HG03095 (cell line): ENCODE results near the gene PDK2.
"Not testable (repeated sequence)": the region's sequence is repeated elsewhere in the genome, so short reads cannot be mapped to it uniquely, and the experiment has no call there.

Source experiments
- ATAC-seq: cut with Tn5 transposase; IDR thresholded peaks from one replicate; pipeline ENCODE4 v1.9.1; 2021; ENCODE audit warnings: moderate library complexity; ENCODE audit not compliant: unreplicated experiment

Gene PDK2

GRCh38 chr17:50058296-50058953 is 36.7 kb upstream of the PDK2 start:
- no peak for ATAC-seq

DNA sequence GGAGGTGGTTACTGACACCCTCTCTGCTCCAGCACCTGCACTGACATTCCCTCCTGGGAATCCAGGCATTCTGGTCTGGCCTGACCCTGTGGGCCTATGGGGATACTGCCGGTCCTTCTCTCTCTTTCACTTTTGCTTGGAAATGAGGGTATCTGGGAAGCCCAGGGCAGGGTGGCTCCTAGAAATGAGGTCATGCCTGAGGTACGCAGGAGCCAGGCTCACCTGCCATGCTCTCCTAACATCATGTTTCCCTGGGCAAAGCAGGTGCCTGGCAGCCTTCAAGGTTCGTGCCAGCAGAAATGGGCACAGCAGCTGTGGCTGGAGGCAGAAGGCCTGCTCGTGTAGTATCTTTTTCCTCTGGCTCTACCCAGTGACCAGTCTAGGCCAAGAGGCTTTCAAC is 35.9 kb upstream of the PDK2 start:
- no peak for ATAC-seq

DNA sequence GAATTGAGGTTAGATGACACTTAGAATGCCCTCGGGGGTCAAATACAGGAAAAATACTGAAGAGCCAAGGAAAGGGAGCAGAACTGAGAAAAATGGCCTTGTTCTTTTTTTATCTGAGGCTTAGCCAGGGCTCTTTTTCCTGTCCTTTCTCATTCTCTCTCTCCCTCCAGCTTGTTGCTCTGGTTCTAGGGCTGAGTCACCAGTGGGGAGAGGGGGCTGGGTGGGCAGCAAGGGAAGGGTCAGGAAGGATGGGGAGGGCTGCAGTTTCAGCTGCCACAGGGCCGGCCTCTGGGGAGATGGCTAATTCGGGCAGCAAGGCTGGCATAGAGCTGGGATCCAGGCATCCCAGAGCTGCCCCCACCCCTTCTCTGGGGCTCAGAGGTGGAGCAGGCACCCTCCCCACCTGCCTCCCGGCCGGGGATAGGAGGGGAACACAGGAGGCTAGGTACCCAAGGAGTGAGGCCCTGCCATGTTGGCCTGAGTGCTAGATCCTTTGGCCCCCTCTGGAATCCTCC is 35.3 kb upstream of the PDK2 start:
- ATAC-seq = no peak

DNA sequence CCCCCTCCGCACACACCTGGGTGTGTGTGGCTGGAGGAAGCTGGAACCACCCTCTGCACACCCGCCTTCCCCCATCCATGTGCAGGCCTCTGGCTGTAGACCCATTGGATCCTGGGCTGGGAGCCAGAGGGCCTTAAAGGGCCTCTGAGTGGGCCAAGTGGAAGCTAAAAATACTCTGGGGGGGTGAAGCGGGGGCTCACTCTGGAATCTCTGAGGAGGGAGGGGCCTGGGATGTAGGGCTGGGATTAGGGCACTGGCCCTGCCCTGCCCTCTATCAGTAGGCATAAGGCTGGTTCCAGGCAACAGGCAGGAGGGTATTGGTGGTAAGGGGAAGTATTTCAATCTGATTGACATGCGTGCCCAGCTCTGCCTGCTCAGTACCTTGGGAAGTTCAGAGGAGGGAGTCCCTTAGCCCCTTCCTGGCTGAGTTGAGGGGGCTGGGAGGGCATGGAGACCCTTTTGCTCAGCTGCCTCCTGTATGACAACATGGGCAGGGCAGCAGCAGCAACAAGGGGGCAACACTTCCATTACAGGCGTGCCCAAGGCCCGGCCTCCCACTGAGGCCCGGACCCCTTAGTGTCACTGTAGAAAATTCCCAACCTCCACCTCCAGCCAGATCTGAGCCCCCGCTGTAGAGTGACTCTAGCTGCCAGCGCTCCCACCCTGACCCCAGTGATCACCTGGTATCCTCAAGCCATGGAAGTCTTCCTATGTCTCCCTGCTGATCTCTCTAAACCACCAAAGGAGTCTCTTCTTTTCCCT is 34.0 kb upstream of the PDK2 start:
- no peak for ATAC-seq

DNA sequence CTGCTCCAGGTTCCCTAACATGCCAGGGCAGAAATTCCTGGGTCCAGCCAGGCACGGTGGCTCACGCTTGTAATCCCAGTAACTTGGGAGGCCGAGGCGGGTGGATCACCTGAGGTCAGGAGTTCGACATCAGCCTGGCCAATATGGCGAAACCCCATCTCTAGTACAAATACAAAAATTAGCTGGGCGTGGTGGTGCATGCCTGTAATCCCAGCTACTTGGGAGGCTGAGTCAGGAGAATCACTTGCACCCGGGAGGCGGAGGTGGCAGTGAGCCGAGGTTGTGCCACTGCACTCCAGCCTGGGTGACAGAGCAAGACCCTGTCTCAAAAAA is 33.5 kb upstream of the PDK2 start:
- not testable (repeated sequence) for ATAC-seq

DNA sequence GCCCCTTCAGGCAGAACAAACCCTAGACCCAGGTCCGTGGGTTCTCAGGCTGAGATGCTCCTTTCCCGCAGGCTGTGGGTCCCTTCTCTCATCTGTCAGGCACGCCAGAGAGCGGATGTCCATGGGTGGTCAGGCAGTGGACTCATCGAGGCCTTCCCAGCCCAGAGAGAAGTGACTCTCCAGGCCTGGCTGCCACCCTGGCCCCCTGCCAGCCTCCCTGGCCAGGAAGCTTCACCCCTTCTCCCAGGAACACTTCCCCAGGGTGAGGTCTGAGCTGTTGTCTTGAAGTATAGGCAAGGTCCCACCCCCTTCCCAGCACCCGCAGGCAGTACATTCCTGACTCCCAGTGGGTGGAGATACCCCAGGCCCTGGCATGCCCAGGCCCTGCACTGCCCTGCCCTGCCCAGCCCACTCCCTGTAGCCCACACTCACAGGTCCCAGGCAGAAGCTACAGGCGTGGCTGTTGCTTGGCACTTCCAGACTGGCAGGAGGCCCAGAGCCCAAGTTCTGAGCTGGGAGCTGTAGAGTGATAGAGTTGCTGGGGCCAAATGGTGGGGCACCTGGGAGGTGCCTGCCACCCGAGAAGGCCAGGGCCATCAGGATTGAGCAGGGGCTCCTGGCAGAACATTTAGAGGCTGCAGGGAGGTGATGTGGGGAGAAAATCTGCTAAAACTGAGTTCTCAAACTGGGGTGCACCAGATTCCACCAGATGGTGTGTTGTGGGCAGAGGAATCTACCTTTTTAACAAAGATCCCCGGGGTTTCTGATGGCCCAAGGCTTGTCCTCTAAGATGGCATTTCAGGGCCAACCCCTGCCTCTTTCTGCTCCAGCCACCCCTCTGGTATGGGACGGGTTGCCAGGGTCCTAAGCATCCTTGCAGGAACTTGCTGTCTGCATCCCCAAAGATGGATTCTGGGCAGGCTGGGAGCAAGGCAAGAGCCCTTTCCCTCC is 32.6 kb upstream of the PDK2 start:
- ATAC-seq = no peak

DNA sequence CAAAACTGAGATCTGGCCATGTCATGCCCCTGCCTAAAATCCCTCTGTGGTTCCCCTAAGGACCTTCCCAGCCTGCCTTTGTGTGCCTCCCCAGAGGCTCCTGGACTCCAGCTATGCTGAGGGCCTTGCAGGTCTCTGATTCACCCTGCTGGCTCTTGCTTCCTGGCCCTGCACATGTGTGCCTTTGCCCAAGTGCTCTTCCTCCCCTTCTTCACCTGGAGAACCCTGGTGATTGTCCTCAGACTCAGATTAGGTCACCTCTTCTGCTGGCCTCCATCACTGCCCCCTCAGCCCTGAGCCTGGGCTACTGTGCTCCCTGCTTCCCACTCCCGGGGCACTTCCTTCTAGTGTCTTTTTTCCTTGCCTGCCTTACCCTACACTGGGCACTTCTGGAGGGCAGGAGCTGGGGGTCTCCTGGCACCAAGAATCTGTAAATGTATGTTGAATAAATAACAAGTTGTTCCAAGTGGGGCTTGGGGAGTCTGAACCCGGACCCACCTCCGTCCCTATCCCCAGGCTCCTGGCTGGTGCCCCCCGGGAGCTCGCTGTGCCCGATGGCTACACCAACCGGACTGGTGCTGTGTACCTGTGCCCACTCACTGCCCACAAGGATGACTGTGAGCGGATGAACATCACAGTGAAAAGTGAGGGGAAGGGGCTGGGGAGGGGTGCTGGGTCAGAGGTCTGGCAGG is 31.4 kb upstream of the PDK2 start:
- no peak for ATAC-seq

DNA sequence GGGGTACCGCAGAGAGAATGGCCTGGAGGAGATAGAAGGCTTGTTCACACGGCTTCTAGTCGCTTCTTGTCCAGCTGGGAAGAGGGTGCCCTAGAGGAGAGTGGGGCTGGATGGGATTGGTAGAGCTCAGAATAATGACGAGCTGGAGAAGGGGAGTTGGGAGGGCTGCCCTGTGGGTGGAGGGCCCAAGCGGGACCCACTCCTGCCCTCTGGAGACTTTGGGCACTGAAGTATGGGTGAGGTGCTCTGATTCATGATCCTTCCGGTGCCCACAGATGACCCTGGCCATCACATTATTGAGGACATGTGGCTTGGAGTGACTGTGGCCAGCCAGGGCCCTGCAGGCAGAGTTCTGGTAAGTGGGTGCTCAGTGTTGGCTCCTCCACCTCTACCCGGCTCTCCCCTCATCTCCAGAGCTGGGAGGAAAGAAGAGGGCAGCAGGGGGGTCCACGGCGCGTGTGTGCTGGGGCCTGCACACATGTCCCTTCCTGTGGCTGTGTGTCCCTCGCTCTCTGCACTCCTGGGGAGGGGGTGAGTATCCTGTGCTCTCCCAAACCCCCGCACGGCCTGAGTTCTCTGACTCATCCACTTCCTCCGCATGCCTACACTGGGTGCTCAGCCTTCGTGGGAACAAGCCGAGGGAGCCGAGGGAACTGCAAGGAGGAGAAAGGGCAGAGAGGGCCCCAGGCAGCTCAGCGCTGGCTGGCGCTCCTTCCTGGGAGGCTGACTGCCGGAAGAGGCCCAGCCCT is 30.7 kb upstream of the PDK2 start:
- ATAC-seq = no peak

DNA sequence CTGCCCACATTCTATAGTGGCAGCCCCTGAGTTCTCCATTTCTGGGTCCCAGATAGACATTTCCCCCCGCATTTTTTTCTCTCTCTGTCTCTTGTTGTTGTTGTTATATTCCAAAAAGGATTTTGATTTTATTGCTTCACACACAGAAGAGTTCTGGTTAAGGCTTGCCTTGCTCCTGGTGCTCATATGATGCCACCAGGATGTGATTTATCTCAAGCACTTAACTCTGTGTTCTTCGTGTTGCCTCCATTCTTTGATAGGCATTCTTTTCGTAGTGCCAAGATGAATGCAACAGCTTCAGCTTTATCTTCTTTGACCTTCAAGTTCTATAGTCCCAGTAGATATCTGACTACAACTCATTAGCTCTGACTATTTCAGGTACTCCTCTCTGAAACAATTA is 30.1 kb upstream of the PDK2 start:
- ATAC-seq = no peak

DNA sequence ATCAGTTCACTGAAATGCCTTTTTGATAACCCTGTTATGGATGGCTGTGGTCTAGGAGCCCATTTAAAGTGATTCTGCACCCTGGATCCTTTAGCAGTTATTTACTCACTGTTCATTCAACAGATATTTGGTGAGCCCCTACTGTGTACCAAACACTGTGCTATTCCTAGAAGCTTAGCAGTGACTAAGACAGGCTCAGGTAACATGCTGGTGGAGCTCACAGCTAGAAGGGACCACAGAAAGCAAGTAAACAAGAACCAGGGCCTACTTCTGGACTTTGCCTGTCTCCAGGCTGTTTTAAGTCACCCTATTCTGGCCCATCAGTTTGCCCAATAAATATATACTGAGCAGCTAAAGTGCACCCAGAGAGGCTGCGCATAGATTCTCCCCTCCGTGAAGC is 28.2 kb upstream of the PDK2 start:
- no peak for ATAC-seq

GRCh38 chr17:50067996-50068395 is 27.2 kb upstream of the PDK2 start:
- ATAC-seq = no peak

DNA sequence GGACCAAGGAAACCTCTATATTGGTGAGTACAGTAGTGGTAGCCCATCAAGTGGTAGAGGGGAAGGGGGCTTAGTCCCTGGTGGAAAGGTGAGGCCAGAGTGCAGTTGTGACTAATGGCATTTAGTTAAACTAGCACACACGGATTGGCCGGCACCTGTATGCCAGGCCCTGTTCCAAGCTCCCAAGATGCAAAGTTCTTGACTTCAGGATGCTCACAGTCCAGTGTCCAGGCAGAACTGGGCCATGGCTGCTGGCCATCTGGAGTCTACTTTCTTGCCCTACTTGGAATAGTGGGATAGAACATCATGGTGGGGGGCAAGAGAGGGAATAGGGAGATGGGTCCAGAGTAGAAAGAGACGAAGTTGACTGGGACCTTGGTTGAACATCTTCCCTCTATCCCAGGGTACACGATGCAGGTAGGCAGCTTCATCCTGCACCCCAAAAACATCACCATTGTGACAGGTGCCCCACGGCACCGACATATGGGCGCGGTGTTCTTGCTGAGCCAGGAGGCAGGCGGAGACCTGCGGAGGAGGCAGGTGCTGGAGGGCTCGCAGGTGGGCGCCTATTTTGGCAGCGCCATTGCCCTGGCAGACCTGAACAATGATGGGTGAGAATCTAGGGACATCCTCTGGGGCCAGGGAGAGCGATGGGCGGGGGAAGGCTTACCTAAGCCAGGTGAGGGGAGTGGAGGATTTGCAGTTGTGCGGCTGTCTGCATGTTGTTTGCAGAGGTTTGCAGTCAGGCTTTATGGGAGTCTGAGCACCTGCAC is 24.1 kb upstream of the PDK2 start:
- ATAC-seq = no peak

DNA sequence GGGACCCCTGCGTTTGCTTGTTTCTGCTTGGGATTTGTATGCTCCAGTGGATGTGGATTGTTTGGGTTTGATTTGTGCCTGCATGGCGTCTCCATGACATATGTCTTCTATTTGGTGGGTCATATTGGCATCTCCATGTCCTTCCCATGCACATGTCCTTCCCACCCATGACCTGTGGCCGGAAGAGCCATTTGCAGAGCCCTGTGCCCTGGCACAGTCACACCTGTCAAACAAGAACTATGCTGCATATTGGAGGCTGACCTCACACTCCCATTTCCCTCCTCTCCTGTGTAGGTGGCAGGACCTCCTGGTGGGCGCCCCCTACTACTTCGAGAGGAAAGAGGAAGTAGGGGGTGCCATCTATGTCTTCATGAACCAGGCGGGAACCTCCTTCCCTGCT is 23.5 kb upstream of the PDK2 start:
- no peak for ATAC-seq

- ATAC-seq = no peak
Measured at GRCh38 chr17:50072130-50072529, 23.0 kb upstream of the PDK2 start.

- no peak for ATAC-seq
Measured at GRCh38 chr17:50072925-50073324, 22.2 kb upstream of the PDK2 start.

DNA sequence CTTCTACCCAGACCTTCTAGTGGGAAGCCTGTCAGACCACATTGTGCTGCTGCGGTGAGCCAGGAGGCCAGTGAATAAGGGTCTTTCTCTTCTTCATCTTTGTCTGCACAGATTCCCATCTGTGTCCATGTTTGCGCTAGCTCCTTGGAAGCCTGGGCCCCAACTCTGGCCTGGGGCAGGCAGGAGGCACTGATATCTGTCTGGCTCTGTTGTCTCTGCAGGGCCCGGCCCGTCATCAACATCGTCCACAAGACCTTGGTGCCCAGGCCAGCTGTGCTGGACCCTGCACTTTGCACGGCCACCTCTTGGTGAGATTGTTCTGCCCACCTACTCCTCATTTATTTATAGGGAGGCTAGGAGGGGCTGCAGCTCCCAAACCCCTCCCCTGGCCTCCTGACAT is 20.9 kb upstream of the PDK2 start:
- no peak for ATAC-seq

DNA sequence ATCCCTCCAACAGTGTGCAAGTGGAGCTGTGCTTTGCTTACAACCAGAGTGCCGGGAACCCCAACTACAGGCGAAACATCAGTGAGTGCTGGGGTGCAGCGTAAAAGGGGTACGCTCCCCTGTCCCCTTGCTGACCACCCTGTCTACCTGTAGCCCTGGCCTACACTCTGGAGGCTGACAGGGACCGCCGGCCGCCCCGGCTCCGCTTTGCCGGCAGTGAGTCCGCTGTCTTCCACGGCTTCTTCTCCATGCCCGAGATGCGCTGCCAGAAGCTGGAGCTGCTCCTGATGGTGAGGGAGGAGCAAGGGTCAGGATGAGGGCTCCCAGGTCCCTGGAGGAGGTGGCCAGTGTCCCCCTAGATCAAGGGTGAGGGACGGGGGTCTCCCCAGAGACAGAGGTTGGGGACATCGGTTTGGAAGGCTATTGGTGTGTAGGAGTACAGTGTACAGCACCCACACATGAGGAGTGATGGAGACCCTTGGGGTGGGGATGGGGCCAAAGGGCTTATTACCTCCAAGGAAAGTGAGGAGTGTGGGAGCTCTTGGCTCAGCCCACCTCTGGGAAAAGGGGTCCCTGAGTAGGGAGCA is 19.6 kb upstream of the PDK2 start:
- no peak for ATAC-seq

- ATAC-seq = no peak
Measured at GRCh38 chr17:50076221-50076590, 18.9 kb upstream of the PDK2 start.

DNA sequence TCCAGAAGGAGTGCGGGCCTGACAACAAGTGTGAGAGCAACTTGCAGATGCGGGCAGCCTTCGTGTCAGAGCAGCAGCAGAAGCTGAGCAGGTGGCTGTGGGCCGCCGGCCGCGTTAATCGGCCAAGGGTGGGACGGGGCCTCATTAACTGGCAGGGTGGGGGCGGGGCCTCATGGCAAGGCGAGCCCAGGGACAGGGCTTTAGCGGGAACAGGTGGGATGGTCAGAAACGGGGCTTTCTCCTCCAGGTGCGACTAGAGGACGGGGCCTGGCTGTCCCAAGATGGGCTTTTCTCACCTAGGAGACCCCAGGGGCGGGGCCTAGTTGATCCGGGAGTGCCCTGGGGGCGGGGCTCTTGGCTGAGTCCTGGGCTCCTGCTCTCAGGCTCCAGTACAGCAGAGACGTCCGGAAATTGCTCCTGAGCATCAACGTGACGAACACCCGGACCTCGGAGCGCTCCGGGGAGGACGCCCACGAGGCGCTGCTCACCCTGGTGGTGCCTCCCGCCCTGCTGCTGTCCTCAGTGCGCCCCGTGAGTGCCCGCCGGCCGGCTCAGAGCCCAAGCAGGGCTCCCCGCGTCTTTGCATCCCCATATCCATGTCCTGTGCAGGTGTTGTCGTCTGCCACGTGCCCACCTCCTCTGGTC is 18.4 kb upstream of the PDK2 start:
- ATAC-seq = no peak
